Measurements from ENCODE around the gene HERC2. TPM values are rescaled to one million over a fixed set of nuclear protein-coding genes. Genes with fewer than 3 reads are reported as not detected.
"Not testable (repeated sequence)": the region's sequence is repeated elsewhere in the genome, so short reads cannot be mapped to it uniquely, and the experiment has no call there.

Gene HERC2
- total RNA-seq, 1 donor from 2014 or later: 42.1 TPM

DNA sequence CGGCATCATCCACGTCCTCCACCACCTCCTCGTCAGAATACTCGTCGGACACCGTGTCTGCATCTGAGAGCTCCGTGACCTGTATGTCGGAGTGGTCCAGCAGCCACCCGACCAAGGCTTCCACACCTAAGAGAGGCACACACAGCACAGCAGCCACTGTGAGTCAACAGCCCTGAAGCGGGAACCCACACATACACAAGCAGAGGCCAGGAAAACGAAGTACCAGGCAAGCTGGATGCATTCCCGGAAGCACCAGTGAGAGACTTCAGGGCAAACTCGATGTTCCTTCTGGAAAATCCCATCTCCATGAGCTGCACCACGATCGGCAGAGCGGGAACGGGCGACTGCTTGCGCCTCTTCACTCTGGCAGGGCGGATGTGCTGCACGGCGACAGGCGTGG is 119.9 kb downstream of the HERC2 start:
- DNase-seq; ATAC-seq (ENCODE audit: poor library complexity); intact Hi-C loops (cut with DNase I): not testable (repeated sequence)

GRCh38 chr15:28198215-28198614 is 123.8 kb downstream of the HERC2 start:
- ATAC-seq (ENCODE audit: poor library complexity); intact Hi-C loops (cut with DNase I): not testable (repeated sequence)

DNA sequence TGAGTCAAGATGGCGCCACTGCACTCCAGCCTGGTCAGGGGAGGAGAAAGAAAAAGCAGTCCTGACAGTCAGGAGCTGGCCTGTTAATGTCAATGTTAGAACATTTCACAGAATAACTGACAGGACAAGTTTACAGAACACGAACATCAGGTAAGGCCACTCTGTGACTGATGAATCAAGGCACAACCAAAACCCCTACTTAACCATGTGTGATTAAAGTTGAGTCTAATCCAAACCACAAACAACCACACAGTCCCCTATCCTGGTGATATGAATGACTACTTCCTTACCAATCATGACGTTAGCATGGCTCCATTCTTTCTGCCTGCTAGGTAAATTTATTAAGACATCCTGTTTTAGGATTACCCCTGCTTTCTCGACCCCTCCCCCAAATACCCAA is 124.3 kb downstream of the HERC2 start:
- DNase-seq; ATAC-seq (ENCODE audit: poor library complexity); intact Hi-C loops (cut with DNase I): not testable (repeated sequence)

More at GRCh38 chr15:28198215-28198614, 123.8 kb downstream of the HERC2 start:
- DNase-seq: not testable (repeated sequence)

GRCh38 chr15:28196581-28196980 is 125.4 kb downstream of the HERC2 start:
- ATAC-seq (ENCODE audit: poor library complexity); DNase-seq; intact Hi-C loops (cut with DNase I): not testable (repeated sequence)

DNA sequence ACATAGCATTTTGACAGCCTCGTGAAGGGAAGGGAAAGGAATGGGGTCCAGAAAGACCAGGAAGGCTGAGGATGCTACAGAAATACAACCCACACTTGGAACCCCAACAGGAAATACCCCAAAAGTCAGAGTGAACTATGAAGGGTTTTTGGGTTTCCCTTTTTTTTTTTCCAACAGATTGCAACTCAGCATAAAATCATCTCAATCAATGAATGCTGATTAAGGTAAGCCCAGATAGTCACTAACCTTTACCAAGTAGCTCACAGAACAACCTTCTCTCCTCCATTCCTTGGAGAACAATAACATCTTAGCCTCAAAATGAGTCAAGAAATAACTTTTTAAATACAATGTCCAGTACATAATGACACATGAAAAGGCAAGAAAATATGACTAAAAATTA is 129.2 kb downstream of the HERC2 start:
- no peak for DNase-seq
- ATAC-seq (ENCODE audit: poor library complexity): no peak
- intact Hi-C loops (cut with DNase I): no loop called here

DNA sequence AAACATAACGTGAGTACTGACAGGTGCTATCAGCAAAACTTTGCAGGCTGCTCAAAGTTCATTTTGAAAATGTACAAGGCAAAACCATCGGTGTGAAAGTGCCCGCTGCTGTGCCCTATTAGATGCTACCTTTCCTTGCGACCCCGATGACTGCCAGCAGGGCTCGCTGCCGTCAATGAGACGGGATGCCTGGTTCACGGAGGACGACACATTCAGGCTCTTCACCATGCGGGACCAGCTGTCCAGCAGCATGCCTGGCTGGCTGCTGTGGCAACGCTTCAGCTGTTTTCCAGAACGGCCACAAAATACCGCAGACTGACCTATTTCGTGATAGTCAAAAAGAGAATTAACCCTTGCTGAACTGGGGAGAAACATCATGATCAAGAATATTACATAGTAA is 130.1 kb downstream of the HERC2 start:
- ATAC-seq (ENCODE audit: poor library complexity) (peak; percentile 87), DNase-seq (peak; percentile 72)
- intact Hi-C loops (cut with DNase I): no loop called here

- ATAC-seq (ENCODE audit: poor library complexity) (no peak), DNase-seq (no peak)
These were observed 131.4 kb downstream of the HERC2 start for GRCh38 chr15:28190391-28191174.

DNA sequence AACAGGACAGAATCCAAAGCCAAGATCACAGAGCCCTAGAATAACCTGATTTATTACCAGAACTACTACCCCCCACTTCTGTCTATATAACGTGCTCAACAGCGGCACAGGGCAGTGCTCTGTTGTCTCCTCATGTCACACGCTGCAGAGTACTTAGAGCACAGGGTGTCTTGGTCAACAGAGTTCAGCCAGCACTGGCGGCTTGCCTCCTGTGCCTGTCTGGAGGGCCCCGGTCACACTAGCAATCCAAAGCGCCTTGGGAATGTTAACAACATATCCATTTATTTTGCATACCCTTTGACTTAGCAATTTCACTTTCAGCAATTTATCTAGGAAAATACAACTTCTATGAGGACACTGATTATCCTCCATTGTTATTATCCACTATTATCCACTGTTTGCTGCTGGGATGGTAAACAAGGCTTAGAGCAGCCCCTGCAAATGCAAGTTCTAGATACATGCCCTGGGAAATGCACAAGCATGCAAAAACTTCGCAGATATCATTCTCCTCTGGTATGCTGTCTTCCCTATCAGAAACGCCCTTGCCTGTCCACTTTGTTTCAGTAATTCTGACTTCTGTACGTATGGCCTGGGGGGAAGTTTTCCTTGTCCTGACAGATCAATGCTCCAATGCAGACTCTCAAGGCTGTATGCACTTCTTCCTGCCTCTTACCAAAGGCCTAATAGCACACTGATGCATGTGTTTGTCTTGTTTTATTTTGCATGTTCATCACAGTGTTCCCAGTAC is 136.7 kb downstream of the HERC2 start:
- DNase-seq: peak; percentile 69
- peak; percentile 95 for ATAC-seq (ENCODE audit: poor library complexity)
- intact Hi-C loops (cut with DNase I): no loop called here

More at GRCh38 chr15:28190391-28191174, 131.4 kb downstream of the HERC2 start:
- intact Hi-C loops (cut with DNase I): no loop called here

GRCh38 chr15:28184166-28184565 is 137.8 kb downstream of the HERC2 start:
- intact Hi-C loops (cut with DNase I): no loop called here
- ATAC-seq (ENCODE audit: poor library complexity) (no peak), DNase-seq (no peak)

DNA sequence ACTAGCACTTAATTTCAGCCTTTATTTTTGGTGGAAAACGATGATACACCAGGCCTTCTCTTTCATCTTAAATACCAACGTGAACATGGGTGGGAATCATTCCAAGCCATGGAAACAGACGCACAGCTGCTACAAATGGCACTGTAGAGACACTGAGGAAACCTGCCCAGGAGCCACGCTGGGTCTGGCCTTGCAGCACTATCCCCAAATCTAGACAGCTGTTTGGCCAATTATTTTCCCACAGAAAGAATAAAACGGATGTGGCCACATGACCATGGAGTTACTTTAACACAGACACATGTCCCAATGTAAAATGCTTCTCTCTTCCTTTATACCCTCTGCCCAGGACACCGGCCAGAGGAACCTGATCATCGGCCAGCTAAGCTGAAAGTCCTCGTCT is 139.2 kb downstream of the HERC2 start:
- ATAC-seq (ENCODE audit: poor library complexity) (no peak), DNase-seq (no peak)
- intact Hi-C loops (cut with DNase I): no loop called here

- no peak for ATAC-seq (ENCODE audit: poor library complexity)
- DNase-seq: no peak
- intact Hi-C loops (cut with DNase I): no loop called here
These were observed 139.8 kb downstream of the HERC2 start for GRCh38 chr15:28182216-28182615.

GRCh38 chr15:28181366-28181765 is 140.6 kb downstream of the HERC2 start:
- no peak for ATAC-seq (ENCODE audit: poor library complexity)
- DNase-seq: no peak
- intact Hi-C loops (cut with DNase I): no loop called here

DNA sequence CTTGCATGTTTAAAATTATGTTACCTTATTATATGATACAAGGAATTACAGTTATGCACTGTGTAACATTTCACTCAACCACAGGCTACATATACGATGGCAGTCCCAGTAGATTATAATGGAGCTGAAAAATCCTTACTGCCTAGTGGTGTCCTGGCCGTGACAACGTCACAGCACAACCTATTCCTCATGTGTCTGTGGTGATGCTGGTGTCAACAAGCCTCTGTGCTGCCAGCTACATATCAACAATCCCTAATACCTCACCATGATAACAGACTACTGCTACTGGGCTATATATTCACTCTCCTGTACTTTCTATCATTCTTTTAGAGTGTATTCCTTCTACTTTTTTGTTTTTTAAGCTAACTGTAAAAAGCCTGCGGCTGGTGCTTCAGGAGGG is 142.7 kb downstream of the HERC2 start:
- DNase-seq: no peak
- ATAC-seq (ENCODE audit: poor library complexity): peak; percentile 89
- intact Hi-C loops (cut with DNase I): no loop called here

DNA sequence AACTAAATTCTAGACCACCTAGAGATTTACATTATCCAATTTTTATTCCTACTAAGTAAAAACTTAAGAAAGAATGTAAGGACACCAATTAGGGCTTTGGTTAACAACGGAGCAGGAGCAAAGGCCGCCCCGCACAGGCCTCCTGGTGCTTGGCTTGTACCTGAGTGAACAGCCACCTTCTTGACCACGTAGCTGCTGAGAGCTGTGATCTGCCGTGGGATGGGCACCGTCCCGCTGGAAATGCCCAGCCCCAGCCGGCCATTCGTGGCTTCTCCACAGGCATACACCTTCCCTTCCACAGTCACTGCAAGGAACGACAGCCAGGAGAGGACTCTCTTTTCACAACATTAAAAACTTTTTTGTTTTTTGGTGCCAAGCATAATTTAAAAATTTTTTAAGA is 143.3 kb downstream of the HERC2 start:
- ATAC-seq (ENCODE audit: poor library complexity): no peak
- intact Hi-C loops (cut with DNase I): no loop called here
- DNase-seq: no peak

- intact Hi-C loops (cut with DNase I): no loop called here
- DNase-seq (no peak), ATAC-seq (ENCODE audit: poor library complexity) (peak; percentile 21)
These were observed 143.7 kb downstream of the HERC2 start for GRCh38 chr15:28178290-28178689.

DNA sequence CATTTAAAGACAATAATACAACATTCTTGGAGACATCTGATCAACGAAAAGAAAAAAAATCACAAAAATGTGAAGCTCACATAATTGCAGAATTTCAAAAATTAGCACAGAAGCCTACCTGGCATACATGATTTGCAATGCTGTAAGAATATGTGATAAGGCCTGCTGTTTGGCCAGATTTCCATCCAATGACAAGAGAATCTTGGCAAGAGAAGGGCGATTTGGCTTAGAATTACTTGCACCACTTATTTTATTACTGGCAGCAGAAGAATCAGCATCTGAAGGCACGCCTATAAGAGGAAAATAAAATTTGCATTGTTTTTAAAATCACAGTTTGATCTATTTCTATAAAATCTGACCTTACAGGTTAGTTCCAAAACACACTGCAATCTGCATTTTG is 152.6 kb downstream of the HERC2 start:
- ATAC-seq (ENCODE audit: poor library complexity) (peak; percentile 38), DNase-seq (no peak)
- intact Hi-C loops (cut with DNase I): no loop called here

DNA sequence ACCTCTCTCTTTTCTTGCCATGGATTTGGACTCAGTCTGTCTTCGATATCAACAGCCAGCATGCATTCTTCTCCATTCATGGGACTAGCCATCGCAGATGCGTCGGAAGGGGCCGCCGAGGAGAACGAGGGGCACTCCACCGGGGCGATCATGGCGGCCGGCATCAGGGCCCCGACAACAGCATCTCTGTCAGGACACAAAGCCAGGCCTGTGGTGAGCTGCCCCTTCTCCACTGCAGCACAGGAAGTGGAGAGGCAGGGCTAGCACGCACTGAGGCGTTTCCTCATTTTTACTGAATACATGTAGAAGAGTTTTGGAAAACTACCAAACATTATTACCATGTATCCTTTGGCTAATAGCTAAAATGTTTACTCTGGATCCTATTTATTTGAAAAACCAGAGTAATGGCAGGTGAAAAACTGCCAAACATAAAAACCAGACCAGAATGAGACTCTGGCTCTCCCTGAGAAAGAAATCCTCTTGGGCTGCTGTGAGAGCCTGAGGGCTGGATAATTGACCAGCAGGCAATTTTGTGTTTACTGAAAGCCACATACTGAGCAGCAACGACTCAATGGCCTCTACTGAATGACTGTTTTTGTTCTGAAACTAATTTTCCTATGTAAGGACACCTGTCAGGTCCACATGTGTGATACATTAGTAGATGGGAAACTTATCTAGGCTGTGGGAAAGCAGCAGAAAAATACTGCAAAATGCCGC is 153.4 kb downstream of the HERC2 start:
- ATAC-seq (ENCODE audit: poor library complexity); intact Hi-C loops (cut with DNase I); DNase-seq: not testable (repeated sequence)

GRCh38 chr15:28167042-28167441 is 154.9 kb downstream of the HERC2 start:
- intact Hi-C loops (cut with DNase I): no loop called here
- DNase-seq: no peak
- no peak for ATAC-seq (ENCODE audit: poor library complexity)

GRCh38 chr15:28165791-28166190 is 156.2 kb downstream of the HERC2 start:
- no peak for ATAC-seq (ENCODE audit: poor library complexity)
- no peak for DNase-seq
- intact Hi-C loops (cut with DNase I): no loop called here
